AG10803 (cell line): Measurements from ENCODE around the gene AGBL1.

Source experiments
- DNase-seq: peaks from one replicate; pipeline ENCODE4 v3.0.0; 2010; ENCODE audit warnings: low read depth
- H3K4me3 ChIP-seq: 2 replicates; pipeline ENCODE4 v1.5.1; 2011; ENCODE audit warnings: mild to moderate bottlenecking, low read length, control low read depth
- TF ChIP-seq, protein P1 (sequence below): conservative IDR thresholded peaks from 2 replicates; pipeline ENCODE4 v1.5.1; 2011; ENCODE audit warnings: mild to moderate bottlenecking, low read length, control low read depth, inconsistent platforms

AGBL1 gene

DNA sequence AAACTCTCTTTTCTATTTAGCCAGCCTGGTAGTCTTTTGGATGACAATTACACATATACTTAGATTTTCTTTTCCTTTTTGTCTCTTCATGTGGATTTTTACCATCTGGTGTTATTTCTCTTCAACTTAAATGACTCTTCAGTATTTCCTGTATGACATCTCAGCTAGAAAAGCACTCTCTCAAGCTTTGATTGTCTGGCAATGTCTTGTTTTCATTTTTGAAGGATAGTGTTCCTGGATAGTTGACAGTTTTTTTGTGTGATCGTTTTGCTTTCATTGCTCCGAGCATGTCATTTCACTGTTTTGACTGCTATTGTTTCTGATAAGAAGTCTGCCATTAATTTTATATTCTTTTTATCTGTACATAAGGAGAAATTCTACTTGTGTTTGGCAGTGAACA, 766.4 kb downstream of the AGBL1 start:
- TF ChIP-seq, protein P1, sequence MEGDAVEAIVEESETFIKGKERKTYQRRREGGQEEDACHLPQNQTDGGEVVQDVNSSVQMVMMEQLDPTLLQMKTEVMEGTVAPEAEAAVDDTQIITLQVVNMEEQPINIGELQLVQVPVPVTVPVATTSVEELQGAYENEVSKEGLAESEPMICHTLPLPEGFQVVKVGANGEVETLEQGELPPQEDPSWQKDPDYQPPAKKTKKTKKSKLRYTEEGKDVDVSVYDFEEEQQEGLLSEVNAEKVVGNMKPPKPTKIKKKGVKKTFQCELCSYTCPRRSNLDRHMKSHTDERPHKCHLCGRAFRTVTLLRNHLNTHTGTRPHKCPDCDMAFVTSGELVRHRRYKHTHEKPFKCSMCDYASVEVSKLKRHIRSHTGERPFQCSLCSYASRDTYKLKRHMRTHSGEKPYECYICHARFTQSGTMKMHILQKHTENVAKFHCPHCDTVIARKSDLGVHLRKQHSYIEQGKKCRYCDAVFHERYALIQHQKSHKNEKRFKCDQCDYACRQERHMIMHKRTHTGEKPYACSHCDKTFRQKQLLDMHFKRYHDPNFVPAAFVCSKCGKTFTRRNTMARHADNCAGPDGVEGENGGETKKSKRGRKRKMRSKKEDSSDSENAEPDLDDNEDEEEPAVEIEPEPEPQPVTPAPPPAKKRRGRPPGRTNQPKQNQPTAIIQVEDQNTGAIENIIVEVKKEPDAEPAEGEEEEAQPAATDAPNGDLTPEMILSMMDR = no peak
- DNase-seq = no peak
- no peak overlapping the region for H3K4me3 ChIP-seq

DNA sequence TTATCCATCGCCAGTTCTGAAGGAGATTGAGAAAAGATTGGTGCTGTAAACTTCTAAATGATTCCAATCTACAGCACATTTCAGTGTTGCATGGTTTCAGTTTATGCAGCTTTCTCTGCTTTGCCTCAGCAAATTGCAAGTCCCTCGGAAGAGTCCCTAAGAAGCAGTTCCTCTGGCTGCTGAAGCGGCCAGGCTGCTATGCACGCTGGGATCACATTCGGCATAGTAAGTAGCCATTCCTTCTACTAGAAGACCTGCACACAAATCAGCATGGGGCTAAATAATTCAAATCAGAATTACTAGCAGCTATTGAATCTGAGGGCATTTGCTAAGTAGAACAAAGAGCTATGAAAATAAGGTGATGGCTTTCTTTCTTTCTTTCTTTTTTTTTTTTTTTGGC, 769.5 kb downstream of the AGBL1 start:
- no peak overlapping the region for H3K4me3 ChIP-seq
- TF ChIP-seq, protein P1 = no peak
- no peak for DNase-seq

DNA sequence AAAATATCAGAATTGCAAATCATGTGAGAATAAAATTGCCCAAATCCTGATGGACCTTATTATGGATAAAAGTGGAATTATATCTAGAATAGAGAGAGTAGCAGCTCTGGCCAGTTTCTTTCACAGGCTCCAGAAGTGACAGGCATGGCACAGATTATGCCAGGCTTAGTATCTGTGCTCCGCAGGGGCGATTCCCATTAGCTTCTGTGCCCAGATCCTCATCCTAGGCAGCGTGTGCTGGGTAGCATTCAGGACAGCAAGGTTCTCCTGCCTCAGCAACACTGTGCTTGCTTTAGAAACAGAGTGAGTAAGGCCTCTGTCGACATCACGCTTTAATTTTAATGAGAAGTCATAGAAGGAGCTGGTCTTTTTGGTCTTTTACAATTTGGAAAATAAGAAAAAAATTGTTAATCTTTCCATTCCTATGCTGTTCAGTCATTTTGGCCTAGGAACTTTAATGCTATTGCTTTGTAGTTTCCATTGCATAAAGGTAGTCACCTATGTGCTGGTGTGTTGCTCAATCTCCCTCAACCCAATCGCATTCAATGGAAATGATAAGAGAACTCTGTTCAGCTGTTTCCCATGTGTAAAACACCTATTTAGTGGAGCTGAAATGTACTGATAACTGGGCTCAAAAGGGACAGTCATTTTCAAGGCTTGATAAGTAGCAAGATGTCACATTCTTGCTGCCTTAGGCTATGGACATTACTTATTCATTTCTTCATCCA, 770.1 kb downstream of the AGBL1 start:
- TF ChIP-seq, protein P1 = no peak
- no peak overlapping the region for H3K4me3 ChIP-seq
- DNase-seq = no peak

DNA sequence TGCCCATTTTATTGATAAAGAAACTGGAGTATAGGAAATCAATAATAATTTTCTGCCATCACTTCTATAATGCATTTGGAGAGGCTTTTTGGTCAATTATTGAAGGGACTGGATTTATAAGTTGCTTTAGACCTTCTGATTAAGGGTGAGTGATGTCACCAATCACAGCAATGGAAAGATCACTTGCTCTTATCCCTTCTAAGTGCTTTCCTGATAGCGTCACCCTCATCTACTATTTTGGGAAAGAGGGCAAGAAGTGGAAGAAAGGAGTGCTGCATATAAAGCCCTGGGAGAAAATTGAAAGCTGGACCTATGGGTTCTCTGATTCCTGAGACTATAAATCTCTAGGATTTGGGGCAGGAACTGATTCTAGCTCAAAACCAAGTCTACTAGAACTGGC, 771.3 kb downstream of the AGBL1 start:
- TF ChIP-seq, protein P1 = no peak
- no peak for DNase-seq
- H3K4me3 ChIP-seq = no peak overlapping the region

DNA sequence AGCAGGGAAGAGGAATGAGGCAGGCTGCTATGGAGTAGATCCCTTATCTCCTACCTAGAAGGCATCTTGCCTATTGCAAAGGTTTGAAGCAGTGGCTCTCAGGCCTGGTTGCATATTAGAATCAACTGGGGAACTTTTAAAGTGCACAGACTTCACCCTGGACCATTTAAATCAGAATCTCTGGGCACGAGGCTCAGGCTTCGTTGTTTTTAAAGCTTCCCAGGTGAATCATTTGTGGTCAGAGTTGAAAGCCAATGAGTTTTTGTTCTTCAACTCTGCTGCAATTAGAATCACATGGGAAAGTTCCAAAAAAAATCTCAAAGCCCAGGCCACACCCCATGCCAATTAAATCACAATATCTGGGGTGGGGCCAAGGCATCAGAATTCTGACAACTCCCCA, 773.1 kb downstream of the AGBL1 start:
- TF ChIP-seq, protein P1 = no peak
- H3K4me3 ChIP-seq = no peak overlapping the region
- no peak for DNase-seq

DNA sequence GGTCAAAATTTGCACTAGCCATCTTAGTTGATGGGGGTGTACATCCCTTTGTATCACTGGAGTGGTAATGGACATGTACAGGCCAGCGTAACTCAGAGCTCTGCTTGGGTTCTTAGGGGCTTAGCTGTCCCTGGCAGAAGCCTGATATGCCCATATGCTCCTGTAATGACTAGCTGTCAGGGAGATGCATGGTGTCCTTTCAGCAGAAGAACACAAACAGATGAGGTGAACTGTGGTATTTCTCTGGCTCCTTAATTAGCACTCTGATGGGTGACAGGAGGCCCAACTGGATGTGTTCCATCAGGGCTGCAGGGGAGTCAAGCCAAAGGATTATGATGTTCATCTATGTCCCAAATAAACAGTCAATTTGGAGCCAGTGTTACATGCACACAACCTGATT, 774.5 kb downstream of the AGBL1 start:
- TF ChIP-seq, protein P1 = no peak
- no peak overlapping the region for H3K4me3 ChIP-seq
- no peak for DNase-seq
